Fibroblast of pulmonary artery (primary cell): Measurements from ENCODE around the gene OSR1.
A peak's percentile ranks its signal among the peaks of the same experiment; 100 is the strongest.

ENCODE experiments used
- DNase-seq: peaks from one replicate; pipeline ENCODE4 v3.0.0-alpha.2; 2010; ENCODE audit warnings: low read depth
- H3K4me3 ChIP-seq: replicated peaks from 2 replicates; pipeline ENCODE4 v1.5.1; 2011; ENCODE audit warnings: low read depth, mild to moderate bottlenecking, control low read depth, low read length, moderate library complexity
- TF ChIP-seq, protein P1 (sequence below): IDR thresholded peaks from 2 replicates; pipeline ENCODE4 v1.5.1; 2011; ENCODE audit warnings: mild to moderate bottlenecking, control low read depth, low read length, inconsistent platforms; ENCODE audit errors: missing control alignments

The OSR1 gene

DNA sequence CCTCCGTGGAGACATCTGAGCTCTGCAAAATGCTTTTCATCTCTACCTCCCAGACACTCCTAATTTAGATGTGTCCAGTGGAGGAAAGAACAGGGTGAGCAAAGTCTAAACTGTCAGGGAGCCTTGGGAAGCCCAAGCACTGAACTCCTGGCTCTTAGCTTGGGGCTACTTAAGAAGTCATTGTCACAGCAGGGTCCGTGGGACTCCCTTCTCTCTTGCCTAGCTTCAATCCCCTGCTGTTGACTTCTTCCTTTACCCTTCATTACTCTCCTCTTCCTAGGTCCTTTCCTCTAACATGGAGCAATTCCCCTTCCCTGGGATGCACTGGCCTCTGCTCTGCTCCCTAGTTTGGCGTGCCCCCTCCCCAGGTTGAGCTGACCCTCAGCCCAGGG, 3.4 kb downstream of the OSR1 start:
- no peak for DNase-seq
- peak overlapping the region; percentile 76 for H3K4me3 ChIP-seq
- TF ChIP-seq, protein P1, sequence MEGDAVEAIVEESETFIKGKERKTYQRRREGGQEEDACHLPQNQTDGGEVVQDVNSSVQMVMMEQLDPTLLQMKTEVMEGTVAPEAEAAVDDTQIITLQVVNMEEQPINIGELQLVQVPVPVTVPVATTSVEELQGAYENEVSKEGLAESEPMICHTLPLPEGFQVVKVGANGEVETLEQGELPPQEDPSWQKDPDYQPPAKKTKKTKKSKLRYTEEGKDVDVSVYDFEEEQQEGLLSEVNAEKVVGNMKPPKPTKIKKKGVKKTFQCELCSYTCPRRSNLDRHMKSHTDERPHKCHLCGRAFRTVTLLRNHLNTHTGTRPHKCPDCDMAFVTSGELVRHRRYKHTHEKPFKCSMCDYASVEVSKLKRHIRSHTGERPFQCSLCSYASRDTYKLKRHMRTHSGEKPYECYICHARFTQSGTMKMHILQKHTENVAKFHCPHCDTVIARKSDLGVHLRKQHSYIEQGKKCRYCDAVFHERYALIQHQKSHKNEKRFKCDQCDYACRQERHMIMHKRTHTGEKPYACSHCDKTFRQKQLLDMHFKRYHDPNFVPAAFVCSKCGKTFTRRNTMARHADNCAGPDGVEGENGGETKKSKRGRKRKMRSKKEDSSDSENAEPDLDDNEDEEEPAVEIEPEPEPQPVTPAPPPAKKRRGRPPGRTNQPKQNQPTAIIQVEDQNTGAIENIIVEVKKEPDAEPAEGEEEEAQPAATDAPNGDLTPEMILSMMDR, result no peak

DNA sequence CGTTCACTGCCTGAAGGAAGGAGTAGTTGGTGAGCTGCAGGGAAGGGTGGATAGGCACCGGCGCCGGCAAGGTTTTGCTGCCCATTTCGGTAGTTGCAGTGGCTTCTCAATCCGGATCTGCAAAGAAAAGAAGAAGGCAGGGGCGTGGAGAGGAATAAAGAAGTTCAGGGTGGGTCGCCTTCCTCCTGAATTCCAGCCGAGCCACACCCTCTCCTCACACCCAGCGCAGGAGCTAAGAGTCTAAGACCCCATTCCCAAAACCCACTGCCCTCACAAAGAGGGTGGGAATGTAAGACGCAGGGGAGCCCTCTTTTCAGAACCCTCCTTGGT, 4.7 kb downstream of the OSR1 start:
- DNase-seq, result no peak
- no peak overlapping the region for H3K4me3 ChIP-seq
- TF ChIP-seq, protein P1, result no peak

DNA sequence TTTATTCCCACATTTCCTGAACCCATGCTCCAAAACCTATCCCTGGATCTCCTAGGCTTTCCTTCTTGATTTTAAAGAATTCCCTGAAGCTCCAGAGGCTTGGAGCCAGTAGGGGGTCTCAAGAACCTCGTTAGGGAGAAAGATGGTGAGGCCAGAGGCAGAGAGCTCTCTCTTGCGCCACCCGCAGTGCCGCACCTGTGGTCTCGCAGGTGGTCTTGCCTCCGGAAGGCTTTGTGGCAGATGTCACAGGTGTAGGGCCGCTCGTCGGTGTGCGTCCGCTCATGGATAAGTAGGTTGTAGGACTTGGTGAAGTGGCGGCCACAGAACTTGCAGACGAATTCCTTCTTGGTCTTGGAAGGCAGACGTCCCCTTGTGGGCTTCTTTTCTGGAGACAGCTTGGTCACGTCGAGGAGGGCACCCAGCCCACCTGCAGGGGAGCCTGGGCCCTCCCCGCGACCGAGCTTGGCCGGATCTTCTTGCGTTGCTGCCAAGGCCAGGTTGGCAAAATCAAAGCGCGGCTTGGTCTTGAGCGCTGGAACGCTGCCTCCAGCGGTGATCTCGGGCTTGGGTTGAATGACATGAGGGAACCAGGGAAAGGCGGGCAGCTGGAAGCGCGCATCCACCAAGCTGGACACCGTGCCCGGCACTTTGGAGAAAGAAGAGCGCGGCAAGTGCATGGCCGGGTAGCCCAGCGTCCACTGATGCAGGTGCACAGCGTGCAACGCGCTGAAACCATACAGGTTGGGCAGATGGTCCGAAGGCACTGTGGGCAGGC, 5.3 kb downstream of the OSR1 start:
- H3K4me3 ChIP-seq, result no peak overlapping the region
- TF ChIP-seq, protein P1, result no peak
- no peak for DNase-seq

DNA sequence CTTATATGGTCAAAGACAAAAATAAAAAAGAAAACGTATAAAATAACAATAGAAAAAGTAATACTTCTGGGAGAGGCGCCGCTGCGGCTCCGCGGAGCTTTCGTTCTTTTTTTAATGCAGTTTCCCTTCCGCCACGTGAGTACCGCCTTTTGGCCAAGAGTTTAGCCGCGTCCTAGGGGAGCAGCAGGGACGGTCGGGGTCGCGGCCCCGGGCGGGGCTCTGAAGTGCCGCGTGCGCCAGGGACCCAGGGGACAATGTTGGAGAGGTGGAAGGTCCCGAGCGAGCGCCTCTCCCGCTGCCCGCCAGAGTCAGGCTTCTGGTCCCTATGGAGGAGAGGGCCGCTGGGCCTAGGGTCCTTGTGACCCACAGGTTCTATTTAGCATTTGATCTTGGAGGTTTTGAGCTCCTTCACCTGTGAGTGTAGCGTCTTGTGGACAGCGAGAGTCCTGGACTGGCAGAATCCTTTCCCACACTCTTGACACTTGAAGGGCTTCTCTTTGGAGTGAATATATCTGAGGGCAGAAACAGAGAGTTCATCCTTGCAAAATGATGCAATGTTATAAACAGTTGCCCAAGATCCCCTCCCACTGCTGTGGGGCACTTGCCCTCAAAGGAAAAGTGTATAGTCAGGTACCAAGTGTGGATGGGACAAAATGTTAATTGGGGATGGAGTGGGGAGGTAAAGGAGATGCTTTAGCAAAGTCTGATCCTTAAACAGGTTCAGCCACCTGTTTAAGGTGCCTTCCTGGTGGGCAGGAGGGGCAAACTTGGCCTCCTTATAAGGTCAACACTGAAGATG, 6.3 kb downstream of the OSR1 start:
- no peak for DNase-seq
- TF ChIP-seq, protein P1, result no peak

DNA sequence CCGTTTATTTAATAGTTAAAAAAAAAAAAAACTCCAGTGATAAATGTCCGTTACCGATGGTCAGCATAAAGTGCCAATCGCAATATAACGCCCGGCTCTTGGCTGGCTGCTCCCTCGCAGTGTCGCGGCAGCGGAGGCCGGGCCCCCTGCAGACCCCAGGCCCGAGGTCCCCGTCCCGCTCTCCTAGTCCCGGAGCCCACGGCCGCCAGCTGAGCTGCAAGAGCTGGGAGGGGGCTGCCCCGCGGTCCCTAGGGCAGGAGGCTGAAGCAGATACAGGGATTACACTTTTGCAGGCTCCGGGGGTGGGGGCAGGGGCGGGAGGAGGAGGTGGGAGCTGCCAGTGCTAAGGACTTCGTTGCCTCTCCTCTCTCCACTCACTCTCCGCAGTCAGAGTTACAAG, 6.9 kb downstream of the OSR1 start:
- TF ChIP-seq, protein P1, result no peak
- H3K4me3 ChIP-seq, result no peak overlapping the region
- DNase-seq, result no peak

More for the DNA sequence above, 6.3 kb downstream of the OSR1 start:
- H3K4me3 ChIP-seq, result no peak overlapping the region

DNA sequence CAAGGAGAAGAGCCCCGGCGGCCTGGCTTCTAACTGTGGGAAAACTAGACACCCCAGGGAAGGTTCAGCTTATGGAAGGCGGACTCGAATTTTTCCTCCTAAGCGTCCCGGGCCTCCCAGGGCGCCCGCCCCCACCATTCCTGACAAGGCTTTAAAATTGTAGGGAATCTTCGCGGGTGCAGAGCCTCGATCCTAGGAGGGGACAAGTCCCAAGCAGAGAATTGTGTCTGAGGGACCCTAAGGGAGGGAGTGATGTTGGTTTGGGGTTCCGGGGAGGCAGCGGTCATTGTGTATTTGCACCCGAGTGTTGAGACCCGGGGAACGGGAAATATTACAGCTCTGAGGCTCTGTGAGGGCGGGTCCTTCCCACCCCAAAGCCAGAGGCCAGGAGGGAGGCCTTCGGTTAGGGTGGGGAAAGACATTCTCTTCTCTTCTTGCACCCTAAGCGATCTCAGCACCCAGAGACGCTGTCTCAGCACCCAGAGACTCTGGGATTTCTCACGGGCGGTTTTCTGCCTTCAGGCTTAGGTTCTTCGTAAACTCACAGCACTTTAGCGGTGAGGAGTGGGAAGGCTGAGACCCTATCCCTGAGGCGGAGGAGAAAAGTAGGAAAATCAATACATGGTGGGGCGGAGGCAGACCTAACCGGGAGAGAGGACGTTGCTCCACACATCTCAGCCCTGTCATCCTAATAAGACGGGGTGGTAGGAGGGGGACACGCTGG, 7.6 kb downstream of the OSR1 start:
- no peak overlapping the region for H3K4me3 ChIP-seq
- no peak for DNase-seq
- TF ChIP-seq, protein P1, result no peak
